Activated B cell treated with CpG ODN at 0.5 μM for 24 hours (primary cell): ENCODE data around the gene TNXB. TPM values are rescaled to one million over a fixed set of nuclear protein-coding genes. Genes with fewer than 3 reads are reported as not detected.

Source experiments
- ATAC-seq: fragments of 200-7000 bp; cut with Tn5 transposase; one replicate; pipeline ENCODE4 v1.10.0; 2021; ENCODE audit warnings: low read depth, mild to moderate bottlenecking, moderate library complexity
- CTCF ChIA-PET: fragments of 350-600 bp; sonication (Branson Sonifier 250); formaldehyde crosslinking; loops from one replicate; lab custom pipeline; 2021; ENCODE audit warnings: antibody characterized with exemption; lab: Charles Lee
- POLR2A ChIA-PET: fragments of 350-600 bp; sonication (Branson Sonifier 250); formaldehyde crosslinking; loops from one replicate; lab custom pipeline; 2021; ENCODE audit warnings: antibody characterized with exemption; lab: Charles Lee
- DNase-seq: peaks from one replicate; pipeline ENCODE4 v3.0.0; 2022
- H3K27ac Mint-ChIP-seq: one replicate; pipeline ENCODE4 v1.8.0; 2020; ENCODE audit warnings: mixed read lengths
- H3K27me3 Mint-ChIP-seq: one replicate; pipeline ENCODE4 v1.8.0; 2021; ENCODE audit warnings: mixed read lengths
- H3K36me3 Mint-ChIP-seq: one replicate; pipeline ENCODE4 v1.8.0; 2021; ENCODE audit warnings: low read depth, mixed read lengths
- H3K4me1 Mint-ChIP-seq: one replicate; pipeline ENCODE4 v1.8.0; 2021; ENCODE audit warnings: mixed read lengths
- H3K4me3 Mint-ChIP-seq: one replicate; pipeline ENCODE4 v1.8.0; 2020; ENCODE audit warnings: mild to moderate bottlenecking, mixed read lengths
- H3K9me3 Mint-ChIP-seq: one replicate; pipeline ENCODE4 v1.8.0; 2020; ENCODE audit warnings: mixed read lengths
- CTCF ChIP-seq: fragments of 200-600 bp; IDR thresholded peaks from one replicate; pipeline ENCODE4 v1.8.0; 2022; ENCODE audit warnings: antibody characterized with exemption, mild to moderate bottlenecking
- intact Hi-C: fragments of 100-400 bp; cut with micrococcal nuclease; formaldehyde crosslinking; loops from one replicate; pipeline ENCODE4 v1.15.1; 2024
- total RNA-seq: library from RNA; stranded (reverse); gene quantifications from 2 replicates; pipeline ENCODE4 v1.2.3, GENCODE V29; 2022

TNXB gene
- total RNA-seq, 1 donor from 2014 or later, result 12.4 TPM

GRCh38 chr6:32047855-32048766 is 61.0 kb downstream of the TNXB start:
- H3K27me3 Mint-ChIP-seq, result peaks cover 7% of the 10 kb centered on the region
- CTCF ChIA-PET, result interaction anchor here (0.7 to 1.0 kb wide), 2 partner anchors 19 to 96 kb away, joined by 3 read pairs; no protein-coding TSS in a partner anchor
- H3K9me3 Mint-ChIP-seq, result no peaks in the 10 kb centered on the region
- ATAC-seq (peak; percentile 92), DNase-seq (peak; percentile 71)
- TF ChIP-seq CTCF, result no peak
- peaks cover 4% of the 10 kb centered on the region for H3K4me1 Mint-ChIP-seq
- no peaks in the 10 kb centered on the region for H3K36me3 Mint-ChIP-seq
- no peak overlapping the region for H3K4me3 Mint-ChIP-seq
- intact Hi-C loops, result loop anchor here (10.0 kb wide), 2 partner anchors 107 to 747 kb away; partner anchors contain the start of genes PPT2 and PRRT1
- H3K27ac Mint-ChIP-seq, result no peak overlapping the region
- POLR2A ChIA-PET, result interaction anchor here (0.5 kb wide), 2 partner anchors 17 to 109 kb away, joined by 3 read pairs; no protein-coding TSS in a partner anchor

GRCh38 chr6:32047539-32047854 is 61.6 kb downstream of the TNXB start:
- no peak for ATAC-seq
- Mint-ChIP-seq H3K36me3 (no peaks in the 10 kb centered on the region), H3K9me3 (no peaks in the 10 kb centered on the region), H3K27ac (no peak overlapping the region), H3K27me3 (peaks cover 5% of the 10 kb centered on the region), H3K4me1 (peaks cover 4% of the 10 kb centered on the region), H3K4me3 (no peak overlapping the region)
- no peak for TF ChIP-seq CTCF
- no peak for DNase-seq
- intact Hi-C loops, result loop anchor here (10.0 kb wide), 2 partner anchors 107 to 747 kb away; partner anchors contain the start of genes PPT2 and PRRT1
- ChIA-PET CTCF (interaction anchor here (0.7 to 1.0 kb wide), 3 partner anchors 19 to 738 kb away, joined by 3 read pairs; no protein-coding TSS in a partner anchor), POLR2A (no interaction called here)

DNA sequence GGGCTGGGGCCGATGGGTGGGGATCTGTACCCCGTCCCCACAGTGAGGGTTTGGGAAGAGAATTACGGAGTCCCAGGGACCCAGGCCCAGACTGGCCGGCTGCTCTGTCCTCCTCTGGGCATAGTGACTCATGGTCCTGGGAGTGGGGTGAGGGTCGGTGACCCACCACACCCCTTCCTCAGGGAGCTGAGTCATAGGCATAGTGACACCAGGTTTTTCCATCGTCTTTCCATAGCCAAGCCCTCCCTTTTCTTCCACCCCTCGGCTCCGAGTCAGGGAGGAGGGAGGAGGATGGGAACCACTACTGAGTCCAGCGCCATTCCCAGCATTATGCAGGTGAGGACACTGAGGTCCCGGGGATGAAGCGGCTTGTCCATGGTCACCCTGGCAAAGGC is 62.1 kb downstream of the TNXB start:
- no peak for DNase-seq
- Mint-ChIP-seq H3K27me3 (peaks cover 5% of the 10 kb centered on the region), H3K9me3 (no peaks in the 10 kb centered on the region), H3K4me3 (no peak overlapping the region), H3K27ac (no peak overlapping the region), H3K4me1 (peaks cover 4% of the 10 kb centered on the region), H3K36me3 (no peaks in the 10 kb centered on the region)
- no peak for ATAC-seq
- CTCF ChIA-PET, result interaction anchor here (1.0 kb wide), 1 partner anchor 738 kb away, joined by 3 read pairs; no protein-coding TSS in a partner anchor
- intact Hi-C loops, result loop anchor here (10.0 kb wide), 2 partner anchors 108 to 748 kb away; partner anchors contain the start of genes PPT2 and PRRT1
- no peak for TF ChIP-seq CTCF
- POLR2A ChIA-PET, result no interaction called here

- intact Hi-C loops, result loop anchor here (10.0 kb wide), 2 partner anchors 108 to 748 kb away; partner anchors contain the start of genes PPT2 and PRRT1
- Mint-ChIP-seq H3K27ac (no peak overlapping the region), H3K9me3 (no peaks in the 10 kb centered on the region), H3K4me1 (peaks cover 4% of the 10 kb centered on the region), H3K36me3 (no peaks in the 10 kb centered on the region), H3K27me3 (peaks cover 5% of the 10 kb centered on the region), H3K4me3 (no peak overlapping the region)
- DNase-seq, result no peak
- no peak for ATAC-seq
- ChIA-PET CTCF (interaction anchor here (1.0 kb wide), 1 partner anchor 739 kb away, joined by 3 read pairs; no protein-coding TSS in a partner anchor), POLR2A (no interaction called here)
- TF ChIP-seq CTCF, result no peak
These were observed 62.6 kb downstream of the TNXB start for GRCh38 chr6:32046450-32047083.
